HG03175 (cell line): ENCODE measurements around the gene TGIF2LX.
"Not testable (repeated sequence)": the region's sequence is repeated elsewhere in the genome, so short reads cannot be mapped to it uniquely, and the experiment has no call there.

Experiments used
- ATAC-seq: cut with Tn5 transposase; IDR thresholded peaks from one replicate; pipeline ENCODE4 v1.9.1; 2021; ENCODE audit warnings: mild to moderate bottlenecking, moderate library complexity; ENCODE audit not compliant: unreplicated experiment

TGIF2LX gene

GRCh38 chrX:89921665-89922064 is at the start of gene TGIF2LX:
TSS of gene TGIF2LX (plus strand) at chrX:89921908. CDS start at chrX:89922086, 178 bp downstream.
- not testable (repeated sequence) for ATAC-seq

- ATAC-seq: not testable (repeated sequence)
These were observed 728 bp downstream of the TGIF2LX start for GRCh38 chrX:89922338-89922934.

GRCh38 chrX:89943077-89943476 is 21.4 kb downstream of the TGIF2LX start:
- ATAC-seq: not testable (repeated sequence)

GRCh38 chrX:89965588-89965987 is 43.9 kb downstream of the TGIF2LX start:
- ATAC-seq: not testable (repeated sequence)
